GM19438 (cell line): Measurements from ENCODE around the gene ADAMTS7.
"Not testable (repeated sequence)": the region's sequence is repeated elsewhere in the genome, so short reads cannot be mapped to it uniquely, and the experiment has no call there.

Experiments
- ATAC-seq: cut with Tn5 transposase; IDR thresholded peaks from one replicate; pipeline ENCODE4 v1.9.1; 2021; ENCODE audit warnings: low read depth; ENCODE audit not compliant: unreplicated experiment

ADAMTS7 gene

GRCh38 chr15:78831229-78832207, 20.3 kb upstream of the ADAMTS7 start:
- no peak for ATAC-seq

DNA sequence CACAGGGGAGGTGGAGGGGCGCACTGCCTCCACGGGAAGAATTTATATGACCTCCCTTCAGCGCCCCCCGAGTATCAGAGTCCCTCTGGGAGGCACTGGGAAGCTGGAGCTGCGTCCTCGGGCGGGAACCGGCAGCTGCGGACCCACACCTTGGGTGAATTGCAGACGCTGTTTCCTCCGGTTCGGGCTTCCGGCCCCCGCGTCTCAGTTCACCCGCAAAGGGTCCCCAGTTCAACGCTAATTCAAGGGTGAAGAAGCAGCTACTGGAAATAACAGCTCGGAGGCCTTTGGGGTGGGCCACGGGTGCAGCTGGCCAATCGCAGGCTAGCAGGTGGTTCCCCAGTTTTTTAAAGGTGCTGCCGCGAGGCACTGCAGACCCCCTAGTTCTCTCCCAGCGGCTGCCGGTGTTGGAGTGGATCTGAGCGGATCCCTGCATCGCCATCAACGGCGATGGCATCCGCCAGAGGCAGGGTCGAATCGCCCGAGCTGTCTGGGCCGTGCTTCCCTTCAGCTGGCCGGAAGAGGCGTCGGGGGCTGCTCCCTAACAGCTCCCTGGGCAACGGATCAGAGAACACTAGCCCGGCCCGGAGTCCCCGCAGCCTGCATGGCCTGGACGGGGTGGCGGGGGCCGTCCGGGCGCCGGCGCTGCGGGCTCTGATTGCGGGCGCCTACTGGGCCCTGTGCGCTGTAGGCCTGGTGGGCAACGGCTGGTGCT, 19.4 kb upstream of the ADAMTS7 start:
- ATAC-seq: peak; percentile 54

GRCh38 chr15:78828920-78829319, 17.7 kb upstream of the ADAMTS7 start:
- ATAC-seq: no peak

- ATAC-seq: no peak
Observed at GRCh38 chr15:78822514-78822913, 11.2 kb upstream of the ADAMTS7 start.

DNA sequence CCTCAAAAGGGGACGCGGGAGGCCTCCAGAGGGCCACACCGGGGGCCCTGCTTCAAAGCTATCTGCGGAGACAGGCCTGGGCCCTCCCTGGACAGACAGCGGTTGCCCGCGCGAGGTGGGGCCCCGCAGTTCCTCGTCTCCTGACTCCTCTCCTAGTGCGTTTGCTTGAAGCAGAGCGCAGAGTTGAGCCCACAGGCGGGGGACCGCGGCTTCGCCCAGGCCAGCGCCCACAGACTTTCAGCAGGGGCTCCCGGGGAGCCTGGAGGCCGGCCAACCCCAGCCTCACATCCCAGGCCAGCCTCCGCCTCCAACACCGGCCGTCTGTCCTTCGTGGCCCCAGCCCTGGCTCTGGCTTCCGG, 540 bp upstream of the ADAMTS7 start:
- ATAC-seq: peak; percentile 8

- peak; percentile 36 for ATAC-seq
Observed at GRCh38 chr15:78810362-78811123, 721 bp downstream of the ADAMTS7 start.

DNA sequence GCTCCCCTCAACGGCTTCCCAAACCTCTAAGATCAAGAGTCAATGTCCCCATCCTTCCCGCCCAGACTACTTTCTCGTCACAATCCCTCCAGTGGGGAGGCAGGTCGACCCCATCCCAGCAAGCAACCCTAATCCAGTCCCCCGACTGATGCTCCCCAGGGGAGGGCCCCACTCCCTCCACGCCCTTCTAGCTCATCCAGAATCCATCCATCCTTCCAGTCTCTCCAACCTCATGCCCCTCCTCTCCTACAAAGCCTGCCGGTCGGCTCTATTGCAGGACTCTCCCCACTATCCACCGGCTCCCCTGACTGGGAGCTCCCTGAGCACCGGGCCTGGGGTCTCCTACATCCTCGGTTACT, 1.3 kb downstream of the ADAMTS7 start:
- ATAC-seq: no peak

DNA sequence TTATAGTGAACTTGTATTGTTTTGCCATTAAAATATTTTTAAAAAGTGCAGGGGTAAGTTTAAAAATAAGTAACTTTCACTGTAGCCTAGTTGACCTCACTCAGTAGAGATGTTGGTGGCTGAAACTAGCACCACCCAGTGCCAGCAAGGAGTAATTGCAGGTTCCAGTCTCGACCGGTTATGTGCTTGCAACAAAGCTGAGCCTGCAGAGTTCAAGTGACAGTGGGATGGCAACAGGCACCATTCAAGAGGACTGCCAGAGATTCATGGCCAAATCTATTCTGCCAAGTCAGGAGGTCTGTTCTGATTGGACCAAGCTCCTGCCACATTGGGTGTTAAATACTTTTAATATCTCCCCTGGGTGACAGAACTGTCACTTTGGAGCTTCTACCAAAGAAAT, 2.7 kb downstream of the ADAMTS7 start:
- no peak for ATAC-seq

GRCh38 chr15:78807359-78807758, 3.9 kb downstream of the ADAMTS7 start:
- ATAC-seq: no peak

DNA sequence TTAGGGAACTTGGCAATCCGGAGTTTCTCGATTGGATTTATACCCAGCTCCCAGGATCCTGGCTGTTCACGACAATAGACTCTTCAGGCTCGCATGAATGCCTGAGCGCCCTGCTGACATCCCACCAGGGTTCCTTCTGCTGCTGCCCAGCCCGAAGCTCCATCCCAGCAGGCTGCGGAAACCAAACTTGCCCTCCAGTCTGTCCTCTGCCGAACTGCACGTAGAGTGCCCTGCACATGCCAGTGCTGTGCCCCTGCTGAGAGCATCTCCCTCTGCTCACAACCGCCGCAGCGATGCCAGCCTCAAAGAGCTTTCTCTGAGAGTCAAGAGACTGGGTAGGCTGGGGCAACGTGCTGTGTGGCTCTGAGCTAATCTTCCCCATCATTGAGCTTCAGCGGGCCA, 6.9 kb downstream of the ADAMTS7 start:
- ATAC-seq: no peak

- no peak for ATAC-seq
Observed at GRCh38 chr15:78800806-78801205, 10.5 kb downstream of the ADAMTS7 start.

- no peak for ATAC-seq
Observed at GRCh38 chr15:78800189-78800588, 11.1 kb downstream of the ADAMTS7 start.

- not testable (repeated sequence) for ATAC-seq
Observed at GRCh38 chr15:78799102-78799501, 12.2 kb downstream of the ADAMTS7 start.

DNA sequence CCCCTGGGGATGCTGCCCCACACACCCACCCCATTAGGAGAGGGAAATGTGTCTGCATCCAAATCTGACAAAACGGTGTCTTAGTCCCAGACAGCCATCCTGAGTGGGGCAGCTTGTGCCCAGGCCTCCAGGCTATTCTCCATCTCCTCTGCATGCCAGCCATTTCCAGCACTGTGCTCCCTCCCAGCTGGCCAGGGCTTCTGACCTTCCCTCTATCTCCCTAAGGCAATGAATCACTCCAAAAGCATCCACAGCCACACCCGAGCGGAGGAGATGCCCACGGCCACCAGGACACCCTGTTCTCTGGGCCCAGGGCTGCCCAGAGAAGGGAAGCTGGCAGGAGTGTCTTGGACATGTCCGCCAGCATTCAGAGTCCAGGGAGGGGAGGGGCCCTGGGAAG, 12.9 kb downstream of the ADAMTS7 start:
- ATAC-seq: not testable (repeated sequence)

- ATAC-seq: no peak
Observed at GRCh38 chr15:78797951-78798350, 13.3 kb downstream of the ADAMTS7 start.

DNA sequence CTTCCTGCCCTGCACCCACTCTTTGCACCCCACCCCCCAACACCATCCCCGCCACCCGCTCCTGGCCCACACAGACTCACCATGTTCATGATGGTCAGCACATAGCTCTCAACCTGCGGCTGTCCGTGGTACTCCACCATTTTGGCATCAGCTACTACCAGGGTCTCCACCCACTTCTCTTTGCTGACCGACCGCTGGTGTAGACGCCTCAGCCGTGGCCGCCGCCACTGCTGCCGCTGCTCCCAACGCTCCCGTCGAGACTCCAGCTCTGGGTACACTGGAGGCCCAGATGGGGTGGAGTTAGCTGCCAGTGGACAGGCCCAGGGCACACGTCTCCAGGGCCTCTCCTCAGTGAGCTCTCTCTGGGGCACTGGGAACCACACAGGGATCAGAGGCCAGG, 14.8 kb downstream of the ADAMTS7 start:
- ATAC-seq: no peak

DNA sequence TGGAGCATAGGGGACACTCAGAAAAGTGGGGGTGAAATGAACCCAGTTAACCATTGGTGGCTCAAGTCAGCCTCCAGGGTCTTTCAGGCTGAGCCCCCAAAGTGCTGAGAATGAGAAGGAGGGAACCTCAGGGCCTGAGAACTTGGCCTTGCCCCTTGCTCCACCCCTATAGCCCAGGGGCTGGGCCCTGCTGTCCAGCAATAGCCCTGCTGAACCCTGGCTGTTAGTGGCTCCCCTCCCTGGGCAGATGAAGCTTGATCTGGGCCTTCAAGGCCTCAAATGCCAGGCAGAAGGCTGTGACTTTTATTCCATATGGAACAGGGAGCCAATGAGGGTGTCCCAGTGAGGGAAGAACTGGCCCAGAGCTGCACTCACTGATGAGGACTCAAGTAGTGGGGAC, 16.2 kb downstream of the ADAMTS7 start:
- no peak for ATAC-seq

GRCh38 chr15:78794446-78794845, 16.8 kb downstream of the ADAMTS7 start:
- ATAC-seq: not testable (repeated sequence)

DNA sequence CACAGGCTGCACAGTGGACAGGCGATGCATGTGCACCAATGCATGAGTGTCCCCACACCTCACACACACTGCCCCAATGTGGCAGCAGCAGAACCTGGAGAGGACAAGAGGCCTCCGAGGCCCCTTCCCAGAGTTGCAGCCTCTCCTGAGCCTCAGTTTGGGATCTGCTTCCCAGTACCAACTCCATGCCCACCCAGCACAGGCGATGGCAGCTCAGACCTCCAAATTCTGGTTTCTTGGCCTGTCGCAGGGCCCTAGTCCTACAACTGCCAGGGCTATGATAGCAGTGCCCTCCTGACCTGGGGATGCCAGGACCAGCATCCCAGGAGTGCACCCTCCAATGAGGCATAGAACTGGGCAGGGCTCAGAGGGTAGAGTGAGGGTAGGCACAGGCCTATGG, 19.9 kb downstream of the ADAMTS7 start:
- ATAC-seq: no peak

DNA sequence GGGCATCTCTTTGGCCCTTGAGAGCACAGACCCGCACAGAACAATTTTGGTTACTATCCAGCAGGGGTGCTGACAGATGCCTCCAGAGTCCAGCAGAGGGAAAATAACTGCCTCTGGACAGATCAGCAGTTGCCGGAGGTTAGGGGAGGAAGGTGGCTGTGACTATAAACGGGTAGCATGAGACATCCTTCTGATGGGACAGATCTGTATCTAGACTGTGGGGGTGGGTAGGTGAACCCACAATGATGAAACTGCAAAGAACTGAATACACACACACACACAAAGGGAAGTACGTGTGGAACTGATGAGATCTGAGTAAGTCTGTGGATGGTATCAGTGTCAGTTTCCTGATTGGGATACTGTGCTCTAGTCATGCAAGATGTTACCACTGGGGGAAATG, 21.2 kb downstream of the ADAMTS7 start:
- ATAC-seq: no peak

DNA sequence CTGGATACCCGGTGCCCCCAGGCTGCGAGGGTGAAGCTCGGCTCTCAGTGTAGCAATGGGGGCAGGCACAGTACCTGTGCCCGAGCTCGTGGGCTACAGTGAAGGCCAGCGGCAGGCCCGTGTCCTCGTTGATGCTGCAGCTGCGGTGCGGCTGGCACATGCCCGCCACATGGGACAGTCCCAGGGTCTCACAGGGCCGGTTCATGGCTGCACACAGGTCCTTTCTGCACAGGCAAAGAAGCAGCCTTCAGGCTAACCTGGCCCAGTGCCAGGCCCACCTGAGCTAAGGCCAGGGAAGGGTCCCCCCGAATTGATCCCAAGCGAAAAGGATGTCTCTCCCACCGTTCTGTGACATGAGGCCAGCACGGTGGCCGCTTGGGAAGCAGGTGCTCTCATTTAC, 21.6 kb downstream of the ADAMTS7 start:
- ATAC-seq: no peak
